Kidney epithelial cell (primary cell): Measurements from ENCODE around the gene ANAPC5. TPM values are rescaled to one million over a fixed set of nuclear protein-coding genes. Genes with fewer than 3 reads are reported as not detected.
"Not testable (repeated sequence)": the region's sequence is repeated elsewhere in the genome, so short reads cannot be mapped to it uniquely, and the experiment has no call there.

Experiments
- DNase-seq: peaks from one replicate; pipeline ENCODE4 v3.0.0-alpha.2; 2010; ENCODE audit warnings: low read depth
- H3K27me3 ChIP-seq: 2 replicates; pipeline ENCODE4 v1.6.0; 2011; ENCODE audit warnings: low read length; ENCODE audit not compliant: control insufficient read depth, insufficient read depth
- H3K36me3 ChIP-seq: 2 replicates; pipeline ENCODE4 v1.5.1; 2011; ENCODE audit warnings: low read length; ENCODE audit not compliant: control insufficient read depth, insufficient read depth
- H3K4me3 ChIP-seq: 2 replicates; pipeline ENCODE4 v1.5.1; 2011; ENCODE audit warnings: low read depth, mild to moderate bottlenecking, control low read depth, low read length
- CTCF ChIP-seq: IDR thresholded peaks from 2 replicates; pipeline ENCODE4 v1.5.1; 2011; ENCODE audit warnings: mild to moderate bottlenecking, moderate library complexity, low read length, control low read depth, inconsistent platforms; ENCODE audit not compliant: insufficient read depth, poor library complexity, severe bottlenecking
- total RNA-seq: library from RNA; depleted of rRNA; stranded (reverse); fragments of >200 nt; gene quantifications from 2 replicates; pipeline ENCODE4 v1.2.3, GENCODE V29; 2015

Gene ANAPC5
- total RNA-seq, 1 donor from 2014 or later, result 86.2 TPM

DNA sequence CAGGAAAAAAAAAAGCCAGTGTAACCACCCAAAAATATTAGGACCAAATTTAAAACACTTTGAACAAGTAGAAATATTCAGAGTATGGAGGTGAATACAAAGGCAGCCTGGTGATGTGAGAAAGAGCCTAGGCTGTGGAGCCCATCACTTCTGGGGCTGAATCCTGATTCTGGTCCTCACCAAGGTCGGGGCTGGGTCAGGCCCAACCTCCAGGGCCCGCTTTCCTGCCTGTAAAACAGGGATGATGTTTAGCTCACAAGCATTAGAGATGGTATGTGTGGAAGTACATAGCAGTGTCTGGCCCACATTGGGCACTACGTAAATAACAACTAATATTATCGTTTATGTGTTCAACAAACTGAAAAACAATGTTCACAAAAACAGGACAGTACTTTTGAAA lies 47.9 kb downstream of the ANAPC5 start:
- H3K27me3 ChIP-seq, result no peaks in the 10 kb centered on the region
- no peaks in the 10 kb centered on the region for H3K36me3 ChIP-seq
- DNase-seq, result no peak
- TF ChIP-seq CTCF, result no peak
- H3K4me3 ChIP-seq, result no peak overlapping the region

GRCh38 chr12:121301876-121302275 lies 50.3 kb downstream of the ANAPC5 start:
- H3K27me3 ChIP-seq, result no peaks in the 10 kb centered on the region
- H3K36me3 ChIP-seq, result no peaks in the 10 kb centered on the region
- TF ChIP-seq CTCF, result no peak
- no peak for DNase-seq
- no peak overlapping the region for H3K4me3 ChIP-seq

- H3K4me3 ChIP-seq, result no peak overlapping the region
- H3K36me3 ChIP-seq, result no peaks in the 10 kb centered on the region
- TF ChIP-seq CTCF, result no peak
- no peaks in the 10 kb centered on the region for H3K27me3 ChIP-seq
- DNase-seq, result no peak
Observed at GRCh38 chr12:121300083-121300819, 52.0 kb downstream of the ANAPC5 start.

DNA sequence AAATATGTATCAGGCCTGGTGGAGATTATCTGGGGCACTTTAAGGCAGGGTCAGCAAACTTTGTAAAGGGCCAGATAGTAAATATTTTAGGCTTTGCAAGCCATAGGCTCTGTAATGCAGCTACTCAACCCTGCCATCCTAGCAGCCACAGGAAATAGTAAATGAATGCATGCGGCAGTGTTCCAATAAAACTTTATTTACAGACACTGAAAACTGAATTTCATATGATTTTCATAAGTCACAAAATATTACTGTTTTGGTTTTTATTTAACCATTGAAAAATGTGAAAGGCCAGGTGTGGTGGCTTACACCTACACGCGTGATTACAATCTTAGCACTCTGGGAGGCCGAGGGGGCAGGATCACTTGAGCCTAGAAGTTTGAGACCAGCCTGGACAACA lies 52.5 kb downstream of the ANAPC5 start:
- Histone ChIP-seq H3K4me3 (no peak overlapping the region), H3K36me3 (no peaks in the 10 kb centered on the region), H3K27me3 (no peaks in the 10 kb centered on the region)
- TF ChIP-seq CTCF, result no peak
- DNase-seq, result no peak

- DNase-seq, H3K36me3 ChIP-seq, H3K4me3 ChIP-seq: not testable (repeated sequence)
Observed at GRCh38 chr12:121298411-121298810, 53.8 kb downstream of the ANAPC5 start.

GRCh38 chr12:121297435-121297991 lies 54.7 kb downstream of the ANAPC5 start:
- peak; percentile 23 for DNase-seq
- Histone ChIP-seq H3K36me3 (no peaks in the 10 kb centered on the region), H3K4me3 (peak overlapping the region; percentile 42), H3K27me3 (no peaks in the 10 kb centered on the region)
- no peak for TF ChIP-seq CTCF

More at GRCh38 chr12:121298411-121298810, 53.8 kb downstream of the ANAPC5 start:
- H3K27me3 ChIP-seq, result not testable (repeated sequence)
